HG02759 (cell line): ENCODE results near the gene KLHL6.

Source experiments
- ATAC-seq: cut with Tn5 transposase; IDR thresholded peaks from one replicate; pipeline ENCODE4 v1.9.1; 2021; ENCODE audit warnings: mild to moderate bottlenecking, moderate library complexity; ENCODE audit not compliant: unreplicated experiment

The KLHL6 gene

DNA sequence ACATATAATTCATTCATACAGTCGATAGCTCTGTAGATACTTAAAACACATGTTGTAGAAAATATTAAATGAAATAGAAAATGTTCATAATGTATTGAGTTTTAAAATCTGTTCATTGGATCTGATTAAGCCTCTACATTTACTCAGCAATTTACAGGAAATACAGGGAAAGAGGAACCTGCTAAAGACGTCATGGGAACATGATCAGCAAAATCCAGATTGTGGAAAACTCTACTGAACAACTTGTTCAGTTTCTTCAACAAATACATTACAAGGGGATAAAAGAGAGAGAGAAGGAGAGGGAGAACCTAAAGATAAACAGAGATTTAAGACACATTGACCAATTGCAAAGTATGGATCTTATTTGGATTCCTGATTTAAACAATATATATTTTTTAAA lies 46.7 kb downstream of the KLHL6 start:
- ATAC-seq, result no peak

GRCh38 chr3:183507551-183507950 lies 48.0 kb downstream of the KLHL6 start:
- ATAC-seq, result no peak

GRCh38 chr3:183506674-183507320 lies 48.7 kb downstream of the KLHL6 start:
- no peak for ATAC-seq

GRCh38 chr3:183504597-183504996 lies 50.9 kb downstream of the KLHL6 start:
- no peak for ATAC-seq

DNA sequence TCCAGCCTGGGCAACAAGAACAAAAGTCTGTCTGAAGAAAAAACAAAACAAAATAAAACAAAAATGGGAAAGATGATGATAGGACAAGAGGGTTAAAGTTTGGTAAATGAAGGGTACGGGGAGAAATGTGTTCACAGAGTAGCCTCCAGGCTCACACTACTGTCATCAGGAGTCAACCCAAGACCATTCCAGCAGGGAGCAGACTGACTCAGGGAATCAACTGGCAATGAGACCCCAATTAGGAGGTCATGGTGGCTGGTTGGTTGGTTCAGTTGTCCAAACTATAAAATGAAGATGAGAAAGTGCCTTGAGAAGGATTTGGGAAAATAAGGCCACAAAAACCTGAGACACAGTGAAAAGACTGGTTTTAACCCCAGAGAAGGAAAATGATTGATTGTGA lies 51.8 kb downstream of the KLHL6 start:
- no peak for ATAC-seq

- ATAC-seq, result no peak
Observed at GRCh38 chr3:183502237-183503181, 53.0 kb downstream of the KLHL6 start.

- no peak for ATAC-seq
Observed at GRCh38 chr3:183500981-183501704, 54.4 kb downstream of the KLHL6 start.

DNA sequence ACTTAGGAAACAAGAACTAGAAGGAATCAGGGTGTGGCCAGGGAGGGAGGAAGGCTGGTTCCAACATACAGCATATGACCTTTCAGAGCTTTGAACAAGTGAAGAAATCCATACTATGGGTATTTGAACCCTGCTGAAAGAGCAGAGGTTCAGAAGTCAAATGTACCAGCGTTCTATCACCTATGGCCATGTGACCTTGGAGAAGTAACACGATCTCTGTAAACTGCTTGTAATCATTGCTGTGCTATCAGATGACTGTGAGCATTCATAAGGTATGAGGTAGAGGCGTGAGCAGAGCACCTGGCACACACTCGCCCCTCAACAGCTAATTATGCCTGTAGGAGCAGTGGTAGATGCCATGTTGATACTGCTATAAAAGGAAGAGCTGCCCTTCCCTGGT lies 55.2 kb downstream of the KLHL6 start:
- no peak for ATAC-seq

DNA sequence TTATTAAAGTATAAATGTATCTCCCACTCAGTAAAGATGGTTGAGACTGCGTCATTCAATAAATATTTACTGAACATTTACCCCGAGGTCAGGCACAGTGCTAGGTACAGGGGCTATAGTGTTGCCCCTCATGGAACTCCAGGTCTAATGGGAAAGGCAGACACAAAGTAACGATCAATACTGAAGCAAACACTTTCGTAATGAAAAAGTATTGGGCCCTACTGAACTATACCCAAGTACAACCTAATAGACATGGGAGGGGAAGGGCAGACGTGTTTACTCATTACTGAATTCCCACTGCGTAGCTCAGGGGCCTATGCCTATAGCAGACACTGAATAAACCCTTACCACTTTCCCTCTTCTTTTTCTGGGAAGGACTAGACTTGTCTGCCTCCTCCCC lies 56.9 kb downstream of the KLHL6 start:
- no peak for ATAC-seq

GRCh38 chr3:183497313-183497712 lies 58.2 kb downstream of the KLHL6 start:
- no peak for ATAC-seq

- no peak for ATAC-seq
Observed at GRCh38 chr3:183496311-183496710, 59.2 kb downstream of the KLHL6 start.

DNA sequence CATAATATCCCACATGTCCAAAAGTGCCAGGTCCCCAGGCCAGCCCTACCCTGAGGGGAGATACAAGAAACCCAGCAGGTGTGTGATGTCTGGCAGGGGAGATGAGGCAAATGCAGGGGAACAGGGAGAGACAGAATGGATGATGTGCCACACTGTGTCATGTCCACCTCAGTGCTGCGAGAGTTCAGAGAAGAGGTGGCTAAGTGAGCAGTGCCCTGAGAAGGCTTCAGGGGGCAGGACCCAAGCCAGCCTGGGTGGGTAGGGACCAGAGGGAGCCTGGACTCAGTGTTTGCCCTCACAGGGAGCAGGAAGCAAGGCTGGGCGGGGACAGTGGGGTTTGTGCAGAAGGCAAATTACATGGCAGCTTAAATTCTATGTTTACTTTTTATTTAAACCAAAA lies 61.2 kb downstream of the KLHL6 start:
- ATAC-seq, result no peak

- ATAC-seq, result no peak
Observed at GRCh38 chr3:183493296-183494045, 62.0 kb downstream of the KLHL6 start.

- ATAC-seq, result no peak
Observed at GRCh38 chr3:183492849-183493179, 62.7 kb downstream of the KLHL6 start.

DNA sequence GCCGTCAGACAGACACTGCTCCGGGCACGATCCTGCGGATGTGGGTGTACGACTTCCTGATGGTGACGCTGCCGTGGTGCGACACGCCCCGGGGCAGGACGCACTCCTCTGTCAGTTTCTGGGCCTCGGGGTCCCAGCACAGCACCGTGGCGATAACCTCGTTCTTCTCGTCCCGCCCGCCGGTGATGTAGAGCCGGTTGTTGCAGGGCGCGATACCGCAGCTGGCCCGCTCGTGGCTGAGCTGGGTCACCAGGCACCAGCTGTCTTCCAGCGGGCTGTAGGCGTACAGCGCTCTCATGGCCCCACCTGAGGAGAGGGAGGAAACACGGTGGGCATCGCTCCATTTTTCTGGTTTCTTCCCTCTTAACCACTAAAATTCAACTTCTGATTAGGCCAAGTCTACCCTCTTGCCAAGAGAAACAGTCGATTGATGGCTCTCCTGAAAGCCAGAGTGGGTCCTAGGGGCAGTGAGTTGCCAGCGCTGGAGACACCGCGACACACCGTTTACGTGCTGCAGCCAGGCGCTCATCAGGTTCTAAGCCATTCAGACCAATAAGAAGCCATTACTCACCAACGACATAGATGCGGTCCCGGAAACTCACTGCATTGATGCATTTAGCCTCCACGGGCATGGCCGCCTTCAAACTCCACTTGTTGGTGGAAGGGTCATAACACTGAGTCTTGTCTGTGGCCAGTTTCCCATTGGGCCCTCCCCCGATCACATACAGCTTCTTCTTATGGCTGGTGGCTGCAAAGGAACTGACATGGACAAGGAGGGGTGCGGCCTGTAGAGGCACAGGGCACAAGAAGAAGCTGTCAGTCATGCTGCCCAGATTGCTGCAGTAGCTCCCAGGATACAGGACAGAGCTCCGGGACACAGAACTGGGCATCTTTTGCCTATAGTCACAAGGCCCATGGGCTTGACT lies 63.3 kb downstream of the KLHL6 start:
- no peak for ATAC-seq

DNA sequence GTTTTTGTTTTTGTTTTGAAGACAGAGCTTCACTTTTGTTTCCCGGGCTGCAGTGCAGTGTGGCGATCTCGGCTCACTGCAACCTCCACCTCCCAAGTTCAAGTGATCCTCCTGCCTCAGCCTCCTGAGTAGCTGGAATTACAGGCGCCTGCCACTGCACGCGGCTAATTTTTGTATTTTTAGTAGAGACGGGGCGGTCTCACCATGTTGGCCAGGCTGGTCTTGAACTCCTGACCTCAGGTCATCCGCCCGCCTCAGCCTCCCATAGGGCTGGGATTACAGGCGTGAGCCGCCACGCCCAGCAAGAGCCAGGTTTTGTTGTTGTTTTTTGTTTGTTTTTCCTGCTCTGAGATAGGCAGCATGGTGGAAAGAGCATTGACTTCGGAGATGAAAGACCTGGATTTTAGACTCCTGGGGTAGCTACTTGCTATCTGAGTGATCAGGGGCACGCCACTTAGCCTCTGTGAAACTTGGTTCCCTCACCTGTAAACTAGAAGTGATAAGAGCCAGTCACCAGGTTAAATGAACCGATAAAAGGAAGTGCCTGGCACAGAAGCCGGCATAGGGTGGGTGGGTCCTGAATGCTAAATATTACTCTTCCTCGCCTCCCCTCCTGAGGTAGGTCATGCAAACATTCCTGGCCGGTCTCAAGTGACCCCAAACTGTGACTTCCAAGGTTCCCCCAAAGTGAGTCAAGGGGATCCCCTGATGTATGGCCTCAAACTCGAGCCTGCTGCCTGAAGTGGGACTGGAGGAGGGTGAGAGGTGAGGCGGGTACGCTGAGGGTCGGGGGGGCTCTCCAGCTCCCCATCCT lies 64.2 kb downstream of the KLHL6 start:
- ATAC-seq, result no peak

DNA sequence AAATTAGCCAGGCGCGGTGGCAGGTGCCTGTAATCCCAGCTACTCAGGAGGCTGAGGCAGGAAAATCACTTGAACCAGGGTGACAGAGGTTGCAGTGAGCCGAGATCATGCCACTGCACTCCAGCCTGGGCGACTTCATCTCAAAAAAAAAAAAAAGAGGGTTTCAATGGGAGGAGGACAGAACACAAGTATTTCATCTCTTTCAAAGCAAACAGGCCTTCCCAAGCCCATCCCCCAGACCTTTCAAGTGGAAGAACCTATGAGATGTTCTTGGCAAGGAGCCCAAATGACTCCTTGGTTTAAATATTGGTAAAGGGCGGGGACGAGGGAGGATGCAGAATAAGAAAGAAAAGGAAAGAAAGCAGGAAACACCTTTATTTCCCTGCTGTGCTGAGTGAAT lies 64.9 kb downstream of the KLHL6 start:
- no peak for ATAC-seq

DNA sequence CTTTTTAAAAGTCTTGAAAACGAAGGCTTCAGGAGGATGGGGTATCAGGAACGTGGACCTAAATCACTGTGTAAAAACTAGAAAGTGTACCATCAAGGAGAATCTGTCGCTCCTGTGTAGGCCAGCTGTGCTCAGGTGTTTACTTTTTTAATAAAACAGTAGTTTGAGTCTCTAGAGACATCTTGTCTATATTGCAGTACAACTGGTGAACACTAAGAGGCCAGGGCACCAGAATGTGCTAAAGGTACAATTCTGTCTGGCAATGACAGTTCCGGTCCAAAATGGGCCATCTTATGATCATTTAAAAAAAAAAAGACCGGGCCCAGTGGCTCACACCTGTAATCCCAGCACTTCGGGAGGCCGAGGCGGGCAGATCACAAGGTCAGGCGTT lies 65.3 kb downstream of the KLHL6 start:
- no peak for ATAC-seq
